GM21576 (cell line): ENCODE measurements around the gene DOK6.
"Not testable (repeated sequence)": the region's sequence is repeated elsewhere in the genome, so short reads cannot be mapped to it uniquely, and the experiment has no call there.

ENCODE experiments used
- ATAC-seq: cut with Tn5 transposase; IDR thresholded peaks from one replicate; pipeline ENCODE4 v1.9.1; 2021; ENCODE audit warnings: mild to moderate bottlenecking, moderate library complexity; ENCODE audit not compliant: unreplicated experiment

DOK6 gene

DNA sequence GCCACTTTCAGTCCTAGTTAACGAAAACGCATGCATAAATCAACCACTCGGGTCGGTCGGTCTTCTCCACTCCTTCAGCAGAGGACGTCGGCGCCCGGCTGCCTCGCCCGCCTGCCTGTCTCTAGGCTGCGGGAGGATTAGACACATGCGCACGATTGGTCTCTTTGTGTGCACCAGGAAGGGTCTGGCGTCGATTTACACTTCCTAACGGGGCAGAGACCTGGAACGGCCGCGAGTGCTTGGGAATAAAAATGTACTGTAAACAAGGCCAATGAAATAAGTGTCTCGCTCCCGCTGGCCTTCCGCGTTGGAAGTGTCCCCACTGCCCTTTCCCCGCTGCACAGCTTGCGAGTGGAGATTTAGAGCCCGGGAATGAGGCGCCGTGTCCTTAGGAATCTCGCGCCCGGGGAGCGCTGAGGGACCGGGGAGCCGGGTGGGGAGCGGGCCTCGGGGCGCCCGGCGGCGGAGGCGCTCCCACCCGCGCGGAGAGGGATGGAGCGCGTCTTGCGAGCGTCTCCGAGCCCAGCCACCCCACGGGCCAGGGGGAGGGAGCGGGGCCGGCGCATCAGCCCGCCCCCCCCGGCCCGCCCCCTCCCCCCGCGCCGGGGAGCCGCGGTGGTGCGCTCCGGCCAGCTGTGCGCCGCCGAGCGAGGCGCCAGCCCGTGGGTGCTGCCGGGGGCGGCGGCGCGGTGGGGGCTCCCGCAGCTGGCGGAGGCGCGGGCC is at the start of gene DOK6:
DOK6 (plus strand) TSS at position 636 of the 723 bp plus-strand sequence.
- no peak for ATAC-seq

DNA sequence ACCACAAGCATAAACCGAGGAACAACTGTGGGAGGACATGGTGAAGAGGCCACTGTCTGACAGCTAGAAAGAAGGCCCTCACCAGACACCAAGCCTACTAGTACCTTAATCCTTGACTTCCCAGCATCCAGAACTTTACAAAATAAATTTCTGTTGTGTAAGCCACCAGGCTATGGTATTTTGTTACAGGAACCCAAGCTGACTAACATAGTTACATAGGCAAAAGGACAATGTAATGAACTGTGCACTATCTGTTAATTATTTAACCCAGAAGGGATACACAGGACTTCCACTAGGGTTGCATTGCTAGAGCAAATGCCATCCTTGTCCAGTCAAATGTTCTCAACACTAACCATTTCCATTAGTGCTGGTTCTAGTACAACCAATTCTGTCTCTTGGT is 47.7 kb upstream of the DOK6 start:
- ATAC-seq: no peak

- ATAC-seq: no peak
Measured at GRCh38 chr18:69357590-69357989, 43.1 kb upstream of the DOK6 start.

DNA sequence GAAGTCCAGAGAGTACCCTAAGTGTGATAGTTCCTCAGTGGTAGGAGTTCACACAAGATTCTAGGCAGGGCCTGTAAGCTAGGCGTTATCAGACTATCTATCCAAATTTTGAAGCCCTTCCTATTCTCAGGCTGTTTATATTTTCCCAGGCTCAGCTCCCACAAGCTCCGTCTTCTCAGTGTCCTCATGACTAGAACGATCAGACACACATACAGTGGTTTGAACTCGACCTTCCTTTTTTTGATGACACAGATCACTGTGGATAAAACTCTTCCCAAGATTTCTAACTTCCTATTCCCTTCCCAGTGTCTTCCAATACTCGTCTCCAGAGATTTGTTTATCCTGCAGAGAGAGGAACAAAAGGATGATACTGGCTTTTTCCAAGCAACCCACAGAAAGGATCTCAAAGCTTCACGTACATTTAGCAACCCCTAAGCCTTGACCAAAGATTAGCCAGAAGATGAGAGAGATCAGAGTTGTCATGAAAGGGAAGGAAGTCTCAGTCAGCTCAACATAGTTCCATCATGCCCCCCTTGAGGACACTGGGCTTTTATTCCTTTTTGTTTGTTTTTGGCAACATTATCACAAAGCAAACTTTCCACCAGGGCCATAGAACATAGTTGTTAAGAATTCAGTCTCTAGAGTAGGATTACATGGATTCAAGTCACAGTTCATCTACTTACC is 42.3 kb upstream of the DOK6 start:
- no peak for ATAC-seq

DNA sequence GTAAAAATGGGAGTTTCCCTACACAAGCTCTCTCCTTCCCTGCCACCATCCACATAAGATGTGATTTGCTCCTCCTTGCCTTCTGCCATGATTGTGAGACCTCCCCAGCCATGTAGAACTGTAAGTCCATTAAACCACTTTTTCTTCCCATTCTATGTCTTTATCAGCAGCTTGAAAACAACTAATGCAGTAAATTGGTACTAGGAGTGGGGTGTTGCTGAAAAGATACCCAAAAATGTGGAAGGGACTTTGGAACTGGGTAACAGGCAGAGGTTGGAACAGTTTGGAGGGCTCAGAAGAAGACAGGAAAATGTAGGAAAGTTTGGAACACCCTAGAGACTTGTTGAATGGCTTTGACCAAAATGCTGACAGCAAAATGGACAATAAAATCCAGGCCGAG is 40.9 kb upstream of the DOK6 start:
- not testable (repeated sequence) for ATAC-seq

- ATAC-seq: no peak
Measured at GRCh38 chr18:69364930-69365329, 35.8 kb upstream of the DOK6 start.

DNA sequence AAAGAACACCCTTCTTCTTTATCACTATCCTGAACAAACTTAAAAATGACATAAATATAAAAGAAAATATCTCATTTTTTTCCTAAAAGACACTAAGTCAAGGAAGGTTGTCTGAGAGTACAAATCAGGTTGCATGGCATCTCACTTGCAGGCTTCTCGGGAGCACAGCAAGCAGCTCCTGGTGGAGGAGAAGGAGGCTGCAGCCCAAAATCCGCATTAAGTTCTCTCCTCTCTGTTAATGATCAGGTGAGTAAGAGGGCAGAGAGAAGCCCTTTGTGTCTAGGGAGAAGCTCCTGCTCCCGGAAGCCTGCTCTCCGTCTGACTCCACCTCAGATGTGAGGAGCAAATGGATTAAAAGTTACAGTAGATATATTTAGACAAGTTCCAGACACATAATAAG is 35.0 kb upstream of the DOK6 start:
- ATAC-seq: no peak

DNA sequence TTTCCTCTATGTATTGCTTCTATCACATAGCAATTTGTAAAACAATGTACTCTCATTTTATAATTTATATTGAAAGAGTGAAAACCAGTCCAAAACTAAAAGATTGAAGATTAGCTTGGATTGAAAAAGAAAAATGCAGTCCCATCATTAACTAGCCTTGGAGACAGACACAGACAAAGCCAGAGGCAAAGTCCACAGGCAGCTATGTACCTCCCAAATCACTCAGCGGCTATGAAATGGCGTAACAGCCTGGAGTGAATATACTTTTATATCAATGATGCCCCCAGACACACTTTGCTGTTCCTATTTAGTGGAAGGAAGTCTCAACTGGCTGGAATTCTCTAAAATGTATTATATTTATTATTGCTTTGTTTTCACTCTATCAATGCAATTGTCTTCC is 33.6 kb upstream of the DOK6 start:
- no peak for ATAC-seq

DNA sequence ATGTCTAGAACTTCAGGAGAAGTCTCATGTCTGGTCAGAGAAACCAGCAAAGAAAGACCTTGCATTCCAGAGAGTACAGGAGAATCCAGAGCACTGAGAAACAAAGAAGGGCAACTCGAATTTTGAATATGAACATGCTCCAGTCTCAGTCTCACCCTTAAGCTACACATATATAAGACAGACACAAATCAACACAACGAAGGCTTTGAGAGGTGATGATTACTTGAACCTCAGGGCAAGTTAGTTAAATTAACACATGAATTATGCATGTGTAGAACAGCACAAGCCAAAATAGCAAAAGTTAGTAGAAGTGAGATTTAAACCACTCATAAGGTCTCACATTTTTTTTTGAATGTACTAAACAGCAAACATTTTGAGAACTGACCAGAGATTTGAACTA is 29.0 kb upstream of the DOK6 start:
- ATAC-seq: no peak

DNA sequence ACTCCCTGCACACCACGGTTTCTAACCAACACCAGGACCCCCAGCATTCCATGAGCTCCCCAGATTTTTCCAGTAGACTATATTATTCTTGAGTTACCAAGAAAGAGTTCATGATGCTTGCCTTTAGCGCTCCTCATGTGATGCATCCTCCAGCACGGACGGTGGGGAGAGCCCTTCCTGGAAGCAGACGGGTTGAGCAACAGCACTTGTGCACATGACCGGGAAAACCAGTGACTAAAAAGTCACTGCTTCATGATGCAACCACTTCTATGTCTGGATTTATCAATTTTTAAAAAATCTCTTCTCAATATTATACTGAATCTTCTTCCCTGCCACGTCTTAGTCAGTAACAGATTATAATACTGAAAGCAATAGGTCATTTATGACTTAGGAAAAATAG is 20.4 kb upstream of the DOK6 start:
- no peak for ATAC-seq

GRCh38 chr18:69383186-69383585 is 17.5 kb upstream of the DOK6 start:
- ATAC-seq: no peak

DNA sequence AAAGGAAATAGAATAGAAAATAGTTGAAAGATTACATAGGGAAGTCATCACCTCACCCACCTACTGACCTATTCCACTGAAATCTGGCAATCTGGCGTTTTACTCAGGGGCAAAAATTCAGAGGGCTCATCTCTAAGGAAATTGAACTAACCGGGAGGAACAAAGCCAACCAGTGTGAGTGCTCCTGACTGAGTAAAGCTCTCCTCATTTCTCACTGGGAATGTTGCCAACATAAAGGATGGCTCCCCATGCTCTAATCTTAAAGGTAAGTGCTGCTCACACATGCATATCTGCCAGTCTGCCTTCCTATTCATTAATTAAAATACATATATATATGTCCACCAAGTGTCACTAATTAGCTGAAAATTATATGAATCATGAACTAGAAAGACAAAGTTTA is 13.5 kb upstream of the DOK6 start:
- ATAC-seq: no peak

- no peak for ATAC-seq
Measured at GRCh38 chr18:69388222-69388621, 12.5 kb upstream of the DOK6 start.

DNA sequence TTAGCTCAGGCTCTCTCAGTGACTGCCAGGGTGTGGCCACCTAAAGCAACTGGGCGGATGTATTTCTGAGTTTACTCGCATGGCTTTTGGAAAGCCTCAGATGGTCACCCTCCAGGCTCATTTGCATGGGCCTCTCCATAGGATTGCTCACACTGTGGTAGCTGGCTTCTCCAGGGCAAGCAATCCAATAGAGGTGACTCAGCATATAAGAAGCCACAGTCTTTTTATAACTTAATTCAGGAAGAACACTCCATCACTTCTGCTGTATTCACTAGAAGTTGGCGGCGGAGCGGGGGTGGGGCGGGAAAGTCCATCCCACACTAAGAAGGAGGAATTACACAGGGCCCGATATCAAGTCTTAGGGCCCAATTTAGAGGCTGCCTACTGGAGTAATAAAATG is 3.6 kb upstream of the DOK6 start:
- no peak for ATAC-seq

- ATAC-seq: no peak
Measured at GRCh38 chr18:69399253-69399652, 1.4 kb upstream of the DOK6 start.

DNA sequence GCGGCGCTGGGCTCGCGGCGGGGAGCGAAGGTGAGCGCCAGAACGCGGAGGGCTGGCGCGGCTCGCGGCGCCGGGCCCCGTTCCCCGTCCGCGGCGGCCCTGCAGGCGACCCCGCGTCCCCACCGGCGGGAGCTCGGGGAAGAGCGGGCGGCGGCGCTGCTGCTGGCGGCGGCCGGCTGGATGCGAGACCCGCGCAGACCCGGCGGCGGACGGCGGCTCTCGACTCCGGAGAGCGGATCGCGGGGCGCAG is 213 bp downstream of the DOK6 start:
- no peak for ATAC-seq

DNA sequence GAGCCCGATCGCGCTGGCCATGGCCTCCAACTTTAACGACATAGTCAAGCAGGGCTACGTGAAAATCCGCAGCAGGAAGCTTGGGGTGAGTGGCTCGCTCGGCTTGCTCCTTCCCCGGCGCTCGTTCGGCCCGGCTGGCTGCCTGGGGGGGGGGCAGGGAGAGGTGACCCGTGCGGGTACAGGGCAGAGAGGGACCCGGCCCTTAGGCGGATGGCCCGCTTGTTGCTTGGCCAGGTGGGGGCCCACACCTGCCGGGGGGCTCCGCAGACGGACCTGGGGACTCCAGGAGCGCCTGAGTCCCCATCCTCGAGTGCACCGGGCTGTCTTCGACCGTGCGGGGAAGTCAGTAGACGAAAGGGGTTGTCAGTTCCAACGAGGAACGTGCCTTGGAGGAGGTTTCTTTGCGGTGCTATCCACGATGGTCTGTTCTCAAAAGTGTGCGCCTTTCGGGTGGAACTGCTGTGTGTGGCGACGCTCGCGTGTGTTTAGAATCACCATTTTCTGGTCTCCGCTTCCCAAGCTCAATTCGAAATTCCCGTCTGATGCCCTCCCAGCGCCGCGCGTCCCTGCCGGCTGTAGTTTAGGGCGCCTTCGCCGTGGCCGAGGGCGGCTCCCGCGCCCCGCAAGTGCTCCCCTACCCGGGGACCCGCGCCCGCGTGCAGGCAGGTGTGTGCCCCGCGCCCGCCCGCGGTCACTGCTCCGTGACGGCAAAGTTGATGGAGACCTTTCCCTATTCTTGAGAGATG is 711 bp downstream of the DOK6 start:
- no peak for ATAC-seq

- no peak for ATAC-seq
Measured at GRCh38 chr18:69401972-69402532, 1.4 kb downstream of the DOK6 start.

DNA sequence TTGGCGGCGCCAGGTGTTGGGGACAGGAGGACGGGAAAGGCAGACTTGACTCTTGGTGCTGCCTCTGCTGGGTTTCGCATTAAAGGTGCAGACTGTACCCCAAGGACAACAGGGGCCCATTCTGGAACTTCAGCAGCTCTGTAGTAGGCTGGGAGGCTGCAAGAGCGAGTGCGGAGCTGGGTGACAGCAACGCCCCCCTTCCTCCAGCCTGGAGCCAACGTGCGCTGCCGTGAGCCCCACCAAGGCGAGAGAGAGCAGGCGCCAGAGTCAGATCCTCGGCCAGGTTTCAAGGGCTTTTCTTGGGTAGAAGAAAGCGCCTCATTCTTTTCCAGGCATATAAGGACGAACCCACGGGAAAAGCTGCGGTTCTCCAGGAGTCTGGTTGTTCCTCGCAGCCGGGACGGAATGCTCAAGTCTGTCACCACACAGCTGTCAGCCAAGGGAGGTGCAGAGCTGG is 1.9 kb downstream of the DOK6 start:
- no peak for ATAC-seq

GRCh38 chr18:69408522-69408921 is 7.8 kb downstream of the DOK6 start:
- ATAC-seq: no peak

- ATAC-seq: no peak
Measured at GRCh38 chr18:69411199-69411598, 10.5 kb downstream of the DOK6 start.

GRCh38 chr18:69414184-69414583 is 13.5 kb downstream of the DOK6 start:
- no peak for ATAC-seq
